Epithelial cell of proximal tubule (primary cell): ENCODE results near the gene KRTAP5-2. TPM values are rescaled to one million over a fixed set of nuclear protein-coding genes. Genes with fewer than 3 reads are reported as not detected.
"Not testable (repeated sequence)": the region's sequence is repeated elsewhere in the genome, so short reads cannot be mapped to it uniquely, and the experiment has no call there.

ENCODE experiments used
- DNase-seq: peaks from one replicate; pipeline ENCODE4 v3.0.0-alpha.2; 2011; ENCODE audit warnings: low read depth
- H3K4me3 ChIP-seq: 2 replicates; pipeline ENCODE4 v1.5.1; 2011; ENCODE audit warnings: low read depth, mild to moderate bottlenecking, low read length
- total RNA-seq: library from RNA; depleted of rRNA; stranded (reverse); fragments of >200 nt; gene quantifications from 2 replicates; pipeline ENCODE4 v1.2.3, GENCODE V29; 2015
- TF ChIP-seq, protein P1 (sequence below): conservative IDR thresholded peaks from 2 replicates; pipeline ENCODE4 v1.5.1; 2012; ENCODE audit warnings: low read depth, mild to moderate bottlenecking, low read length

The KRTAP5-2 gene, protein sequence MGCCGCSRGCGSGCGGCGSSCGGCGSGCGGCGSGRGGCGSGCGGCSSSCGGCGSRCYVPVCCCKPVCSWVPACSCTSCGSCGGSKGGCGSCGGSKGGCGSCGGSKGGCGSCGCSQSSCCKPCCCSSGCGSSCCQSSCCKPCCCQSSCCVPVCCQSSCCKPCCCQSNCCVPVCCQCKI
- not detected in 2 replicates for total RNA-seq

DNA sequence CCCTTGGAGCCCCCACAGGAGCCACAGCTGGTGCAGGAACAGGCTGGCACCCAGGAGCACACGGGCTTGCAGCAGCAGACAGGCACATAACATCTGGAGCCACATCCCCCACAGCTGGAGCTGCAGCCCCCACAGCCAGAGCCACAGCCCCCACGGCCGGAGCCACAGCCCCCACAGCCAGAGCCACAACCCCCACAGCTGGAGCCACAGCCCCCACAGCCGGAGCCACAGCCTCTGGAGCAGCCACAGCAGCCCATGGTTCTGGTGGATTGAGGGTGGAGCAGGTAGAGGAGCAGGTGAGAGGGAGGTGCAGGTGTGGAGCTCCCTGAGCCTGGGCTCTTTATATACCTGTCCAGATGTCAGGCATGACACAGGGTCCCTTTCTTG lies at the start of gene KRTAP5-2:
Gene KRTAP5-2 (minus strand): TSS at position 301 of the 387 bp plus-strand sequence. CDS start 44 bp downstream, at position 257.
- TF ChIP-seq, protein P1, sequence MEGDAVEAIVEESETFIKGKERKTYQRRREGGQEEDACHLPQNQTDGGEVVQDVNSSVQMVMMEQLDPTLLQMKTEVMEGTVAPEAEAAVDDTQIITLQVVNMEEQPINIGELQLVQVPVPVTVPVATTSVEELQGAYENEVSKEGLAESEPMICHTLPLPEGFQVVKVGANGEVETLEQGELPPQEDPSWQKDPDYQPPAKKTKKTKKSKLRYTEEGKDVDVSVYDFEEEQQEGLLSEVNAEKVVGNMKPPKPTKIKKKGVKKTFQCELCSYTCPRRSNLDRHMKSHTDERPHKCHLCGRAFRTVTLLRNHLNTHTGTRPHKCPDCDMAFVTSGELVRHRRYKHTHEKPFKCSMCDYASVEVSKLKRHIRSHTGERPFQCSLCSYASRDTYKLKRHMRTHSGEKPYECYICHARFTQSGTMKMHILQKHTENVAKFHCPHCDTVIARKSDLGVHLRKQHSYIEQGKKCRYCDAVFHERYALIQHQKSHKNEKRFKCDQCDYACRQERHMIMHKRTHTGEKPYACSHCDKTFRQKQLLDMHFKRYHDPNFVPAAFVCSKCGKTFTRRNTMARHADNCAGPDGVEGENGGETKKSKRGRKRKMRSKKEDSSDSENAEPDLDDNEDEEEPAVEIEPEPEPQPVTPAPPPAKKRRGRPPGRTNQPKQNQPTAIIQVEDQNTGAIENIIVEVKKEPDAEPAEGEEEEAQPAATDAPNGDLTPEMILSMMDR = no peak
- H3K4me3 ChIP-seq = no peak within 1 kb of the TSS
- DNase-seq = no peak

DNA sequence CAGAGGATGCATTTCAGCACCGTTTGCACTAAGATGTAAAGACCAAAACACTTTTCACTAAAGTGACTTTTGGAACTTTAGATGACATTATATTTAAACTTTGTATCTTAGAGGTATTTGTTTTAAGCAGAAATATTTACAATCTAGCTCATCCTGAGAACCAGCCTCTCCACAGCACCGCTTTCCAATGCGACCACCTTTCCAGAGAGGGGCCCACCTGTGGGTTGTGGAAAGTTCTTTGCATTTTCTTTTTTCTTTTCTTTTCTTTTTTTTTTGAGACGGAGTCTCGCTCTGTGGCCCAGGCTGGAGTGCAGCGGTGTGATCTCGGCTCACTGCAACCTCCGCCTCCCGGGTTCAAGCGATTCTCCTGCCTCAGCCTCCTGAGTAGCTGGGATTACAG lies 48.4 kb upstream of the KRTAP5-2 start:
- H3K4me3 ChIP-seq, DNase-seq: not testable (repeated sequence)

DNA sequence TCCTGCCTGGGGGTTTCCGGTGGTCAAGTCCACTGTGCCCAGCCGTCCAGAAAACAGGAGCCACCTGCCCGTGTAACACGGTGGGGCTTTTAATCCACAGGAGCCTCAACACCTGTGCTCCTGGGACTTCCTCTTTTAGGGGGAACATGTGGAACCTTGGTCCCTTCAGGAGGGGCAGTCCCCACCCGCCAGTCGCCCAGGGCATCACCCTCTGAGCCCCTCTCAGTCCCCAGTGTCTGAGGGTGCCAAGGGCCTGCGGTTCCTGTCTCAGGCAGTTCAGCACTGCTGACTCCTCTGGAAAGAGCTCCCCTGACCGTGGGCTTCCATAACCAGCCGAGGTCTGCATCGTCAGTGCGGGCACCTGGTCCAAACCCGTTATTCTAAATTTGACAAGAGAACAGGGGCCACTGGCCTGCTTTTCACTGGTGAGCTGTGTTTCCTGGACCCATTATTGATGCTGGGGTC lies 47.3 kb upstream of the KRTAP5-2 start:
- TF ChIP-seq, protein P1 = no peak
- H3K4me3 ChIP-seq = no peak overlapping the region
- DNase-seq = no peak

DNA sequence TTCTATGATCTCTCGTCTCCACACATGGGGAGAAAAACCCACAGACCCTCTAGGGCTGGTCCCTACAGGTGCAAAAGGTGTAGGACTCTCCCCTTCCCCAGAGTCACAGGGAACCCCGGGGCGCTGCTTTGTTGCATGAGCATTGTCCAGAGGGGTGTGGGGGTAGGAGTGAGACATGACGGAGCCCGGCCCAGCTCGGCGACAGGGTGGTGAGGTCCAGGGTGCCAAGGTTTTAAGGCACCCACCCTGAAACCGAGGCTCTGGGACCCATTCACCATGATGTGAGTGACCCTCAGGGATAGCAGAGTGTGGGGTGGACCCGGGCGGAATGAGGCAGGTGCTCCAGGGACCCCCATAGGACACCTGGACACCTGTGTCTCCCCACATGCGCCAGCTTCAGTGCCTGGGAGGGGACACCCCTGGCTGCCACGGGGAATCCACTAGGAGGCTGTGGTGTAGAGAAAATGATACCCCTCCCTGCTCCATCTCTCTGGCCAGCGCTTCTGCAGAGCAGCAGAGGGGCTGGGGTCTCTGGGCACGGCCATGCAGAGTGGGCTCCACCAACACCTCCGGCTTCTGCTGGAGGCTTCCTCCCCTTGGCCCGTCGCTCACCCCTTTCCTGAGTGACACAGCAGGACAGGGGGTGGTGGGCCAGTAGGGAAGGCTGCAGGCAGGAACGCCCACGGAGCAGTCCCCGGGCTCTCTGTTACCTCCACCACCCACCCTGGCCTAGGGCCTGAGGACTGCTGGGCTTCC lies 46.7 kb upstream of the KRTAP5-2 start:
- no peak overlapping the region for H3K4me3 ChIP-seq
- TF ChIP-seq, protein P1 = no peak
- no peak for DNase-seq

DNA sequence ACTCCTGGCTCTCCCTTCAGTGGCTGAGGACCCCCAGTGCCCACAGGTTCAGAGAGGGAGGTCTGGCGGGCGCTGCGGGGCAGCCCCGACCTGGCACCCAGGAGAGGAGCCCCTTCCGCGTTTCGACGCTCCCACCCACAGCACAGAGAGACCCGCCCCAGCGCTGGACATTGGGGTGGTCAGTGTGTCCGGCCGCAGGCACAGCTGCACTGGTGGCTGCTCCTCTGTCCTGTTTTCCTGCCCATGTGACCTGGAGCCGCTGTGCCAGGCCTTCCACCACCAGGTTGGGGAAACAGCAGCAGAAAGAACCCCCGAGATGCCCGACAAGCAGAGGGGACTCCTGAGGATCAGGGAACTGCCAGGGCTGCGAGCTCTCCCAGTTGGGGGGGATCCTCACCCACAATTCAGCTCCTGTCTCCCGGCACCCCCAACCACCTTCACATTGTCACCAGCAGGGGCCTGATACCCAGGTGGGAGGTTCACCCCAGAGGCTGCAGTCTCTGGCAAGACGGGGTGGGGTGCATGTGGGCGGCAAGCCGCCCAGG lies 45.1 kb upstream of the KRTAP5-2 start:
- H3K4me3 ChIP-seq = no peak overlapping the region
- DNase-seq = no peak
- TF ChIP-seq, protein P1 = no peak

DNA sequence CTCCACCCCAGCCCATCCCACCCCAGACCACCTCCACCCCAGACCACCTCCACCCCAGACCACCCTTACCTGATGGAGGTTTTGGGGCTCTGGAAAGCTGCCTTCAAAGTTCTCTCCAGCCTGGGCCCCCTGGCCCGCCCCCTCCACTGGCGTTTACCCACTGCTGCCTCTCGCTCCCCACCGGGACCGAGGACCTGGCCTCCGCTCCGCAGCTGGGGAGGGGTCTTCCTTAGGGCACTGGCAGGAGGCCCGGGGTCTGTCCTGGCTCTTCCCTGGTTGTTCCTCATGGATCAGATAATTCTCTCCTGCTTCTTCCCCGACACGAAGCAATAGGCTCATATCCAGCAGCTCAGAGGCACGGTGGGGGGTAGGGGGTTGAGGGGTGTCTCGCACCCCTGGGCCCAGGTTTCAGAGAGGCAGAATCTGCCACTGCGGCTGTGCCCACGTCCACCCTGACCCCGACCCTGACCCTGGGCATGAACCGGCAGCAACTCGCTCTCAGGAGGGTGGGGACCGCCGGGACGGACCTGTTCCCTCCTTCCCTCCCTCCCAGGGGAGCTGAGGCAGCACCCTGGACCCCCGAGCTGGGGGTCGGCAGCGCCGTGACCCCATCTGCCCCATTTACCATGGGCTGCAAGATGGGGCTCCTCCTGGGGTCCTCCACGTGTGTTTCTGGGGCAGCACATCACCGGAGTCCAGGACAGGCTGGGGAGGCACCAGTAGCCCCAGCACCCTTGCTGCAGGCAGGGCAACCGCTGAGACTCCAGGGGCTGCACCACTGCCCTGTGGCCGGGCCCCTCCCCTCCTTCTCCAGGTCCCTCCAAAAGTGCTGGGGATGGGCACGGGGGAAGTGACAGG lies 44.4 kb upstream of the KRTAP5-2 start:
- TF ChIP-seq, protein P1 = no peak
- H3K4me3 ChIP-seq = no peak overlapping the region
- no peak for DNase-seq

DNA sequence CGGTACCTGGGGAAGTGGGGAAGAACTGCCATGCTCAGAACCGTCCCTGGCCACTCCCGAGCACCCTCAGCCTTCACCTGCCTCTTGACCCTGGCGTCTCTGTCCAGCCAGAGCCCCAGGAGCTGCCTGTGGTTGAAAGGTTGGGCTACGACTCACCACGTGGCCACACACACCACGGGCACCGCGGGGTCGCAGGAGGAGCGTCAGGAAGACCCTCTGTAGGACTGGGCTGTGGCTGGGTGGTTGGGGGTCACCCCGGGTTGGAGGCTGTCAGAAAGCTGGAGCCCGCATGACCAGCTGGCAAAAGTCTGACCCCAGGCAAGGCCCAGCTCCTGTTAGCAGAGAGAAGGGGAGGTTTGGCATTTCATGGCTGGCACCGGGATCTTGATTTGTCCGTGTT lies 43.0 kb upstream of the KRTAP5-2 start:
- DNase-seq = no peak
- TF ChIP-seq, protein P1 = no peak
- no peak overlapping the region for H3K4me3 ChIP-seq
